NCI-H146 treated with DMSO at 0.1 percent for 48 hours (cell line): ENCODE results near the gene WRAP73.

Experiments used
- DNase-seq: peaks from one replicate; lab custom pipeline; 2025; ENCODE audit not compliant: unreplicated experiment; lab: John Stamatoyannopoulos, UW

The WRAP73 gene

GRCh38 chr1:3650248-3651025 lies 534 bp upstream of the WRAP73 start:
- no peak for DNase-seq

GRCh38 chr1:3646596-3646995 lies 3.3 kb downstream of the WRAP73 start:
- no peak for DNase-seq

GRCh38 chr1:3645666-3646355 lies 4.1 kb downstream of the WRAP73 start:
- DNase-seq = no peak

GRCh38 chr1:3645247-3645646 lies 4.7 kb downstream of the WRAP73 start:
- no peak for DNase-seq

- DNase-seq = no peak
Measured at GRCh38 chr1:3644273-3644672, 5.6 kb downstream of the WRAP73 start.

- DNase-seq = no peak
Measured at GRCh38 chr1:3642919-3643675, 6.8 kb downstream of the WRAP73 start.

- no peak for DNase-seq
Measured at GRCh38 chr1:3641816-3642215, 8.1 kb downstream of the WRAP73 start.

GRCh38 chr1:3641046-3641760 lies 8.7 kb downstream of the WRAP73 start:
- no peak for DNase-seq

GRCh38 chr1:3640121-3640837 lies 9.6 kb downstream of the WRAP73 start:
- DNase-seq = no peak

- no peak for DNase-seq
Measured at GRCh38 chr1:3639397-3639911, 10.4 kb downstream of the WRAP73 start.

GRCh38 chr1:3638676-3639075 lies 11.2 kb downstream of the WRAP73 start:
- no peak for DNase-seq

GRCh38 chr1:3638027-3638426 lies 11.9 kb downstream of the WRAP73 start:
- no peak for DNase-seq

- DNase-seq = no peak
Measured at GRCh38 chr1:3636531-3636930, 13.4 kb downstream of the WRAP73 start.

- DNase-seq = no peak
Measured at GRCh38 chr1:3636080-3636479, 13.8 kb downstream of the WRAP73 start.

- DNase-seq = no peak
Measured at GRCh38 chr1:3634059-3634800, 15.7 kb downstream of the WRAP73 start.

GRCh38 chr1:3633344-3634058 lies 16.4 kb downstream of the WRAP73 start:
- no peak for DNase-seq

GRCh38 chr1:3632716-3633343 lies 17.1 kb downstream of the WRAP73 start:
- no peak for DNase-seq

GRCh38 chr1:3632298-3632697 lies 17.6 kb downstream of the WRAP73 start:
- no peak for DNase-seq
